ENCODE data around the gene BTNL9.
"Not testable (repeated sequence)": the region's sequence is repeated elsewhere in the genome, so short reads cannot be mapped to it uniquely, and the experiment has no call there.

BTNL9 gene

DNA sequence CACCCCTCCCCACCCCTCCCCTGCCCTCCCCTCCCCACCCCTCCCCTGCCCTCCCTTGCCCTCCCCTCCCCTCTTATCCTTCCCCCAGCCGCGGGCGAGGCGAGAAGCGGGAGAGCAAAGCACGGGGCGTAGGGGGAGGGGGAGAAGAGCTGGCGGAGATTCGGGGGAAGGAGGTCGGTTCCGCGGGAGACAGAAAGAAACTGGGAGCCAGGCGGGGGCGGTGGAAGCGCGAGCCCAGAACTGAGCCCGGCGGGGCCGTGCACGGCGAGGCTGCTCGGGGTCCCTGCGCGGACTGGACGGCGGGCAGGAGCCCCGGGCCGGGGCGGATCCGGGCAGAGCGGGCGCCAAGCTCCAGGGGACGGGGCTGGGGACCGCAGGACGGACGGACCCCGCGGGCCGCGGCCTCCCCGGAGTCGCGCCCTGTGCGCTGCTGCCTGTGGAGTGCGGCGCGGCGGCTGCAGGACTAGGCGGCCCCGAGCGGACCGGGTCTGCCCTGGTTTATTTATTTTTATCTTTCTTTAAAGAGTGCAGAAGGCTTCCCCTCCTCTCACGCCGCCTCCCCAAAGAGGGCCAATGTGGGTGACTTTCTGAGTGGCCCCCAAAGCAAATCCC lies 61.1 kb downstream of the BTNL9 start:
- not testable (repeated sequence) for DNase-seq

GRCh38 chr5:181101930-181102674 lies 62.0 kb downstream of the BTNL9 start:
- DNase-seq: not testable (repeated sequence)

DNA sequence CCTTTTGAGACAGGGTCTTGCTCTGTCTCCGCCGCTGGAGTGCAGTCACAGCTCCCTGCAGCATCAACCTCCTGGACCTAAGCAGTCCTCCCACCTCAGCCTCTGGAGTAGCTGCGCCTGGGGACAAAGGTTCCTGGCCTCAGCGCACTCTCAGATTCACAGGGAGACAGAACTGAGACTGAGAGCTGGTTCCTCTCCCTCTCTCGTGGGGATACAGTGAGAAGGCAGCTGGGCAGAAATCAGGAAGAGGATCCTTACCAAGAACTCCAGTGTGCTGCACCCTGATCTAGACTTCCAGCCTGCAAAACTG lies 64.1 kb downstream of the BTNL9 start:
- not testable (repeated sequence) for DNase-seq

GRCh38 chr5:181104606-181105390 lies 64.7 kb downstream of the BTNL9 start:
- not testable (repeated sequence) for DNase-seq

GRCh38 chr5:181105391-181106025 lies 65.4 kb downstream of the BTNL9 start:
- DNase-seq: no peak

GRCh38 chr5:181107699-181108098 lies 67.6 kb downstream of the BTNL9 start:
- no peak for DNase-seq

DNA sequence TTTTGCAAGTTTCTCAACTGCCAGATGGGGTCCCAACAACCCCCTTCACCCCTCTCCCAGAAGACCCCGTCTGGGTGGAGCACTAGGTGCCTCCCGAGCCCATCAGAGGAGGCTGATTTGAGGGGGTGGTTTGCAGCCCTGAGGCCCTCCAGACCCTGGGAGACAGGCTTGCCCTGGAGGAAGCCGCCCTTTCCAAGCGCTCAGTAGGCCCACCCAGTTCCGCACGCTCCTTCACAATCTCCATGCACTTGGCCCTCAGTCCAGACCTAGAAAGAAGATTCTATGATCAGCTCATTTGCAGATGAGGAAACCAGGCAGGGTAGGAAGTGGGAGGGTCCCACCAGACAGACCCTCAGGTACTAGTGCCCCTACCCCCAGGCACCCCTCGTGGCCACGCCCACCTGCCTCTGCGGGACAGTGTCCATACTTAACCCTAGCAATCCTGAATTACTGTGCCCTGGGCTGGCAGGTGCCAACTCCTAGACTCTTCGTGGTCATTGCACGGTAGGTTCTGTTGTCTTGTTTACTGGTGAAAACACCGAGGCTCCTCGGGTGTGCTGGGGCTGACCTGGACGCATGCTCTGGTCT lies 68.6 kb downstream of the BTNL9 start:
- no peak for DNase-seq

DNA sequence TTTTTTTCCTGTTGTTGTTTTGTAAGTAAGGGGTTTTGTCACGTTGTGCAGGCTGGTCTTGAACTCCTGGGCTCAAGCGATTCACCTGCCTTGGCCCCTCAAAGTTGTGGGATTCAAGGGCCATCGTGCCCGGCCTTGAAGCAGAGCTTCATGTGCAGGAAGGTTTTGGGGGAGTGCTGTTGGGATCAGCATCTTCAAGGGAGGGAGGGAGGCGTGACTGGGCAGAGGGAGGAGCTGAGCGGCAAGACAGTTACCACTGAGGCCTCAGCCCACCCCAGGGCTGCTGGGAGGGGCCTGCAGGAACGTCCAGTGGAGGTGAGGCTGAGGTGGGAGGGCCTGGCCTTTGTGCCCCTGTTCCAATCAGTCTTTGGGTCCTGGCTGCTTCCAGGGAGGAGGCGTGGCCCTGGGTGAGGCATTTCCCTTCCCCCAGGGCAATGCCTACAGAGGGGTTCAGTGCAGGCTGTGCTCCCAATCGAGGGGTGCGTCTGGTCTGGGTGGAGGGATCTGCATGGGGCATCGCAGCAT lies 69.5 kb downstream of the BTNL9 start:
- no peak for DNase-seq

DNA sequence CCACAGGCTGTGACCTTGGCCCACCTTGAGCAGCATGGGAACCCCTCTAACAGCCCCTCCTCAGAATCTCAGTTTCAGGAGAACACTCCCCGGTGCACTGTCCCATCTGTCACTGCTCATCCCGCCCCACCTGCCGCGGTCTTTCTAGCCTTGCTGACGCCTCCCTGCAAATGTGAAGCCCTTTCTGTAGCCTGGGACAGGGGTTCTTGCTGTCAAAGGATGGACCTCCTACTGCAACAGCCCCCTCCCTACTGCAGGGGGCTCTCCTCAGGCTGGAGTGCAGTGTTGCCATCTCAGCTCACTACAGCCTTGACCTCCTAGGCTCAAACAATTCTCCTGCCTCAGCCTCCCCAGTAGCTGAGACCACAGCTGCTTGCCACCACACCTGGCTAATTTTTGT lies 70.9 kb downstream of the BTNL9 start:
- no peak for DNase-seq

All from stimulated activated CD4-positive, alpha-beta T cell treated with anti-CD3 and anti-CD28 coated beads, Interleukin-12 subunit alpha, Interleukin-12 subunit beta, amount 100 ng/mL, for 4 hours (primary cell).